ENCODE results near the gene DAP3. TPM values are rescaled to one million over a fixed set of nuclear protein-coding genes. Genes with fewer than 3 reads are reported as not detected.

The DAP3 gene
- total and polyA plus RNA-seq, 2 of the 13 experiments (the other 11 are each of a cell fraction or from before 2014, with no cell fraction given): 129 to 133 TPM

DNA sequence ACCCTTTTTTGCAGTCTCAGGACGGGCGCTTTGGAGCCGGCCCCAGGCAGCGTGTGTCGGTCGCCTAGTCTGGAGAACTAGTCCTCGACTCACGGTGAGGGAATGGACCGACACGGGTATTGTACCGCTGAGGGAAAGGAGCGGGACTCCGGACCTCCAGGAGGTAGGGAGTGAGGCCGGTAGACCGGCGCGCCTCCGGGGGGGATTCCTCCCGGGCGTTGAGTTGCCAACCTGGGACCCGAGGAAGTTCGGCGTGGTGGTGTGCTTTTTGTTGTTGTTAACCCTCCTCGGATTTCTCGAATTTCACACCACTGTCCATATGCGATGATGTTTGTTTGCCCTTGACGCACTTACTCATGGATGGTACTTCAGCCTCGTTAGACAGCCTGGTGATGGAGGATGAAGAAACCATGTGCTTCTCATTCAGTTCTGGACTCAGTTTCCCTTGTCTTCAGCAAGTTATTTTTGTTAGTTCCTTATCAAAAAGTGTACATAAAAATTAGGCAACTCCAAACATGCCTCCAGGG is at the start of gene DAP3 (continued):
- TF ChIP-seq, protein P1, sequence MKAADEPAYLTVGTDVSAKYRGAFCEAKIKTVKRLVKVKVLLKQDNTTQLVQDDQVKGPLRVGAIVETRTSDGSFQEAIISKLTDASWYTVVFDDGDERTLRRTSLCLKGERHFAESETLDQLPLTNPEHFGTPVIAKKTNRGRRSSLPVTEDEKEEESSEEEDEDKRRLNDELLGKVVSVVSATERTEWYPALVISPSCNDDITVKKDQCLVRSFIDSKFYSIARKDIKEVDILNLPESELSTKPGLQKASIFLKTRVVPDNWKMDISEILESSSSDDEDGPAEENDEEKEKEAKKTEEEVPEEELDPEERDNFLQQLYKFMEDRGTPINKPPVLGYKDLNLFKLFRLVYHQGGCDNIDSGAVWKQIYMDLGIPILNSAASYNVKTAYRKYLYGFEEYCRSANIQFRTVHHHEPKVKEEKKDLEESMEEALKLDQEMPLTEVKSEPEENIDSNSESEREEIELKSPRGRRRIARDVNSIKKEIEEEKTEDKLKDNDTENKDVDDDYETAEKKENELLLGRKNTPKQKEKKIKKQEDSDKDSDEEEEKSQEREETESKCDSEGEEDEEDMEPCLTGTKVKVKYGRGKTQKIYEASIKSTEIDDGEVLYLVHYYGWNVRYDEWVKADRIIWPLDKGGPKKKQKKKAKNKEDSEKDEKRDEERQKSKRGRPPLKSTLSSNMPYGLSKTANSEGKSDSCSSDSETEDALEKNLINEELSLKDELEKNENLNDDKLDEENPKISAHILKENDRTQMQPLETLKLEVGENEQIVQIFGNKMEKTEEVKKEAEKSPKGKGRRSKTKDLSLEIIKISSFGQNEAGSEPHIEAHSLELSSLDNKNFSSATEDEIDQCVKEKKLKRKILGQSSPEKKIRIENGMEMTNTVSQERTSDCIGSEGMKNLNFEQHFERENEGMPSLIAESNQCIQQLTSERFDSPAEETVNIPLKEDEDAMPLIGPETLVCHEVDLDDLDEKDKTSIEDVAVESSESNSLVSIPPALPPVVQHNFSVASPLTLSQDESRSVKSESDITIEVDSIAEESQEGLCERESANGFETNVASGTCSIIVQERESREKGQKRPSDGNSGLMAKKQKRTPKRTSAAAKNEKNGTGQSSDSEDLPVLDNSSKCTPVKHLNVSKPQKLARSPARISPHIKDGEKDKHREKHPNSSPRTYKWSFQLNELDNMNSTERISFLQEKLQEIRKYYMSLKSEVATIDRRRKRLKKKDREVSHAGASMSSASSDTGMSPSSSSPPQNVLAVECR (CRISPR knock-in tag; IDR thresholded peaks at IDR 0.05; ENCODE audit: borderline replicate concordance): peak; percentile 28; the same call in 1 of the 2 replicates
- TF ChIP-seq CHCHD3 (CRISPR knock-in tag; IDR thresholded peaks at IDR 0.05) (peak; percentile 83; the same call in 1 of the 2 replicates), ZBTB34 (CRISPR knock-in tag; IDR thresholded peaks at IDR 0.05) (0 out of 2 replicates have a peak, but pooled peaks have one; percentile 8), RAD21 (CRISPR knock-in tag; IDR thresholded peaks at IDR 0.05) (peak; percentile 7; the same call in 1 of the 2 replicates), NFE2L1 (CRISPR knock-in tag; IDR thresholded peaks at IDR 0.05; ENCODE audit: borderline replicate concordance) (peak; percentile 89; the same call in 1 of the 2 replicates), NPAS2 (CRISPR knock-in tag; IDR thresholded peaks at IDR 0.05; ENCODE audit: borderline replicate concordance) (peak; percentile 67; the same call in 1 of the 2 replicates), ATF7-NPFF (CRISPR knock-in tag; IDR thresholded peaks at IDR 0.05; ENCODE audit: low read depth) (peak; percentile 44; the same call in 1 of the 2 replicates), ZNF772 (CRISPR knock-in tag; IDR thresholded peaks at IDR 0.05) (peak; percentile 14; the same call in 1 of the 2 replicates), POLR2G (IDR thresholded peaks at IDR 0.05; ENCODE audit: low read depth, low read length) (peak; percentile 78), POLR2AphosphoS5 (IDR thresholded peaks at IDR 0.05; ENCODE audit: low read depth, low read length) (peak; percentile 59), KAT8 (CRISPR knock-in tag; IDR thresholded peaks at IDR 0.05) (0 out of 2 replicates have a peak, but pooled peaks have one; percentile 3), HDAC2 (CRISPR knock-in tag; IDR thresholded peaks at IDR 0.05) (0 out of 2 replicates have a peak, but pooled peaks have one; percentile 6), SMYD3 (CRISPR knock-in tag; IDR thresholded peaks at IDR 0.05) (0 out of 2 replicates have a peak, but pooled peaks have one; percentile 2), PHF8 (CRISPR knock-in tag; IDR thresholded peaks at IDR 0.05) (peak; percentile 45), MXI1 (IDR thresholded peaks at IDR 0.05; ENCODE audit: borderline replicate concordance, low read depth, low read length) (peak; percentile 54; the same call in 1 of the 3 replicates), ETV5 (CRISPR knock-in tag; IDR thresholded peaks at IDR 0.05; ENCODE audit: borderline replicate concordance) (0 out of 2 replicates have a peak, but pooled peaks have one; percentile 3), SAP130 (CRISPR knock-in tag; IDR thresholded peaks at IDR 0.05; ENCODE audit: low read depth) (peak; percentile 73), TARDBP (CRISPR knock-in tag; IDR thresholded peaks at IDR 0.05) (peak; percentile 3; the same call in 1 of the 2 replicates), ZNF567 (CRISPR knock-in tag; IDR thresholded peaks at IDR 0.05; ENCODE audit: borderline replicate concordance) (0 out of 2 replicates have a peak, but pooled peaks have one; percentile 13), ZNF350 (CRISPR knock-in tag; IDR thresholded peaks at IDR 0.05; ENCODE audit: borderline replicate concordance, low read depth) (peak; percentile 53), SP4 (CRISPR knock-in tag; IDR thresholded peaks at IDR 0.05) (0 out of 2 replicates have a peak, but pooled peaks have one; percentile 14)
- TF ChIP-seq, protein P2, sequence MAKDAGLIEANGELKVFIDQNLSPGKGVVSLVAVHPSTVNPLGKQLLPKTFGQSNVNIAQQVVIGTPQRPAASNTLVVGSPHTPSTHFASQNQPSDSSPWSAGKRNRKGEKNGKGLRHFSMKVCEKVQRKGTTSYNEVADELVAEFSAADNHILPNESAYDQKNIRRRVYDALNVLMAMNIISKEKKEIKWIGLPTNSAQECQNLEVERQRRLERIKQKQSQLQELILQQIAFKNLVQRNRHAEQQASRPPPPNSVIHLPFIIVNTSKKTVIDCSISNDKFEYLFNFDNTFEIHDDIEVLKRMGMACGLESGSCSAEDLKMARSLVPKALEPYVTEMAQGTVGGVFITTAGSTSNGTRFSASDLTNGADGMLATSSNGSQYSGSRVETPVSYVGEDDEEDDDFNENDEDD (CRISPR knock-in tag; IDR thresholded peaks at IDR 0.05; ENCODE audit: borderline replicate concordance): 0 out of 2 replicates have a peak, but pooled peaks have one; percentile 20
- TF ChIP-seq, protein P3, sequence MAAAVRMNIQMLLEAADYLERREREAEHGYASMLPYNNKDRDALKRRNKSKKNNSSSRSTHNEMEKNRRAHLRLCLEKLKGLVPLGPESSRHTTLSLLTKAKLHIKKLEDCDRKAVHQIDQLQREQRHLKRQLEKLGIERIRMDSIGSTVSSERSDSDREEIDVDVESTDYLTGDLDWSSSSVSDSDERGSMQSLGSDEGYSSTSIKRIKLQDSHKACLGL (CRISPR knock-in tag; IDR thresholded peaks at IDR 0.05): 0 out of 2 replicates have a peak, but pooled peaks have one; percentile 20
